Measurements from ENCODE around the gene WNT7A.

Gene WNT7A

DNA sequence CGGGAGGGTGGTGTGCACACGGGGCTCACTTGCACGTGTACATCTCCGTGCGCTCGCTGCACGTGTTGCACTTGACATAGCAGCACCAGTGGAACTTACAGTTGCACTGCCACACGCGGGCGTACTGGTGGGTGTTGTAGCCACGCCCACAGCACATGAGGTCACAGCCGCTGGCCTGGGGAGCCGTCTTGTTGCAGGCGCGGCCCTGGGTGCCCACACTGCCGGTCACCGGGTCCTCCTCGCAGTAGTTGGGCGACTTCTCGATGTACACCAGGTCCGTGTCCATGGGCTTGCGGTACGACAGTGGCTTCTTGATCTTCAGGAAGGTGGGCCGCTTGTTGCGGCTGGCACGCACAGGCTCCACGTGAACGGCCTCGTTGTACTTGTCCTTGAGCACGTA is 61.0 kb downstream of the WNT7A start:
- DNase-seq: no peak
- Histone ChIP-seq H3K4me3 (ENCODE audit: low read depth, low read length) (no peak overlapping the region), H3K9me3 (ENCODE audit: severe bottlenecking) (peaks cover 27% of the 10 kb centered on the region), H3K36me3 (no peaks in the 10 kb centered on the region), H3K27me3 (ENCODE audit: insufficient read depth, low read depth, severe bottlenecking) (peaks cover 58% of the 10 kb centered on the region), H3K27ac (no peak overlapping the region)
- TF ChIP-seq, protein P1, sequence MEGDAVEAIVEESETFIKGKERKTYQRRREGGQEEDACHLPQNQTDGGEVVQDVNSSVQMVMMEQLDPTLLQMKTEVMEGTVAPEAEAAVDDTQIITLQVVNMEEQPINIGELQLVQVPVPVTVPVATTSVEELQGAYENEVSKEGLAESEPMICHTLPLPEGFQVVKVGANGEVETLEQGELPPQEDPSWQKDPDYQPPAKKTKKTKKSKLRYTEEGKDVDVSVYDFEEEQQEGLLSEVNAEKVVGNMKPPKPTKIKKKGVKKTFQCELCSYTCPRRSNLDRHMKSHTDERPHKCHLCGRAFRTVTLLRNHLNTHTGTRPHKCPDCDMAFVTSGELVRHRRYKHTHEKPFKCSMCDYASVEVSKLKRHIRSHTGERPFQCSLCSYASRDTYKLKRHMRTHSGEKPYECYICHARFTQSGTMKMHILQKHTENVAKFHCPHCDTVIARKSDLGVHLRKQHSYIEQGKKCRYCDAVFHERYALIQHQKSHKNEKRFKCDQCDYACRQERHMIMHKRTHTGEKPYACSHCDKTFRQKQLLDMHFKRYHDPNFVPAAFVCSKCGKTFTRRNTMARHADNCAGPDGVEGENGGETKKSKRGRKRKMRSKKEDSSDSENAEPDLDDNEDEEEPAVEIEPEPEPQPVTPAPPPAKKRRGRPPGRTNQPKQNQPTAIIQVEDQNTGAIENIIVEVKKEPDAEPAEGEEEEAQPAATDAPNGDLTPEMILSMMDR (IDR thresholded peaks at IDR 0.05; ENCODE audit: low read depth, low read length): no peak

DNA sequence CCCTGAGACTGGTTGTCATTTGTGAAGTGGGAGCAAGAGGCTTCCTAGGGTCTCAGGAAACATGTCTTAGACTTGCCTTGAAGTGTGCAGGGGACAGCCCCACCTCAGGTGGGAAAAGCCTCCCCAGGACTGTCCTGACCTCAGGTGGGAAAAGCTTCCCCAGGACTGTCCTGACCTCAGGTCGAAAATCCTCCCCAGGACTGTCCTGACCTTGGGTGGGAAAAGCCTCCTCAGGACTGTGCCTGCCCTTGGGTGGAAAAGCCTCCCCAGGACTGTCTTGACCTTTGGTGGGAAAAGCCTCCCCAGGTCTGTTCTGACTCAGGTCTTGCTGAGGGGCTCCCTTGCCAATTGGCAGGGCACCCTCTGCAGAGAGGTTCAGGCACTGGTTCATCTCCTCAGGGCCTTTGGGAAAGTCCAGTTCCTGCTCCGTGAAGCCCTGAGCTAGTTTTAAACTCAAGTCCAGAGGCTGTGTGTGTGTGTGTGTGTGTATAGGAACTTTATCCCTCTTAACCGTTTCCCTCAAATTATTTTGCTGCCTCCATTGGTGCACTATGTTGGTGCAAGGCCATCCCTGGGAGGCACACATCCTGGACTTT is 64.7 kb downstream of the WNT7A start:
- H3K9me3 ChIP-seq (ENCODE audit: severe bottlenecking): peaks cover 31% of the 10 kb centered on the region
- peaks cover 40% of the 10 kb centered on the region for H3K27me3 ChIP-seq (ENCODE audit: insufficient read depth, low read depth, severe bottlenecking)
- no peak overlapping the region for H3K4me3 ChIP-seq (ENCODE audit: low read depth, low read length)
- no peak for DNase-seq
- H3K27ac ChIP-seq: no peak overlapping the region
- no peaks in the 10 kb centered on the region for H3K36me3 ChIP-seq
- TF ChIP-seq, protein P1 (IDR thresholded peaks at IDR 0.05; ENCODE audit: low read depth, low read length): no peak

DNA sequence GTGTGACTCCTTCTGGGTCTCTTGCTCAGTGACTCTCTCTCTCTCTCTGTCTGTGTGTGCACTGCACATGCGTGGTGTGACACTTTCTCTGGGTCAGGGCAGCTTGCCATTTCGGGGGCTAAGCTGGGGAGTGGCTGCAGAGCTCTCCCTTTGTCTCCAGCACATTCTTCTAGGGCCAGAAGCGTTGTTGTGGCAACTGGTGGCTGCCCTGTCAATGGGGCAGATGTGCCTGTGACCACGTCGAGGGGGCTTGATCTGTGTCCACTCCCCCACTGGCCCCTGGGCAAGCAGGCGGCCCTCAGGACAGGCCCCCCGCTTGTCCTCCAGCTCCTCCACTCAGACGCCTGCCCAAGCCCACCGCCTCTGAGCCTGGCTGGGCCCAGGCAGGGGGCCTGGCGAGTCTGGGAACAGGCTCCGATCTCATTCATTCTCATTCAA is 67.8 kb downstream of the WNT7A start:
- DNase-seq: no peak
- no peak overlapping the region for H3K4me3 ChIP-seq (ENCODE audit: low read depth, low read length)

DNA sequence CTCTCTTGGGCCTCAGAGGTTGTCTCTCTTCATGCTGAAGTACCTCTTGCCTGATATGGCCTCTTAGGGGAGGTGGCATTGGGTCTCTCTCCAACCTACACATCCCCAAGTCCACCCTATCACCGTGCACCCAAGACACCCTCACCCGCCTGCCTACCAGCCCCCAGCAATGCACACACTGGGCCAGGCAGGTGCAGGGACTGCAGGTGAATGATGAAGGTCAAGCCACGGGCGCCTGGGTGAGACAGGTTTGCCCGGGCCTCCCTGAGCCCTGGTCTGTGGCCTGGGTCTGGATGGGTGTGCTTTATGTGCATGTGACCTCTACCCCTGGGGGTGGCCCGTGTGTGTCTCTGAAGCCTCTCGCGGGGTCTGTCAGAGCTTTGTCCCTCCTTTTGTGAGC is 68.3 kb downstream of the WNT7A start:
- Histone ChIP-seq H3K9me3 (ENCODE audit: severe bottlenecking) (peaks cover 30% of the 10 kb centered on the region), H3K36me3 (no peaks in the 10 kb centered on the region), H3K27ac (no peak overlapping the region), H3K4me3 (ENCODE audit: low read depth, low read length) (no peak overlapping the region), H3K27me3 (ENCODE audit: insufficient read depth, low read depth, severe bottlenecking) (peaks cover 43% of the 10 kb centered on the region)
- no peak for DNase-seq
- TF ChIP-seq, protein P1 (IDR thresholded peaks at IDR 0.05; ENCODE audit: low read depth, low read length): no peak

More for the DNA sequence above, 67.8 kb downstream of the WNT7A start:
- H3K27ac ChIP-seq: no peak overlapping the region
- H3K27me3 ChIP-seq (ENCODE audit: insufficient read depth, low read depth, severe bottlenecking): peaks cover 39% of the 10 kb centered on the region
- H3K9me3 ChIP-seq (ENCODE audit: severe bottlenecking): peaks cover 28% of the 10 kb centered on the region
- TF ChIP-seq, protein P1 (IDR thresholded peaks at IDR 0.05; ENCODE audit: low read depth, low read length): no peak
- no peaks in the 10 kb centered on the region for H3K36me3 ChIP-seq

DNA sequence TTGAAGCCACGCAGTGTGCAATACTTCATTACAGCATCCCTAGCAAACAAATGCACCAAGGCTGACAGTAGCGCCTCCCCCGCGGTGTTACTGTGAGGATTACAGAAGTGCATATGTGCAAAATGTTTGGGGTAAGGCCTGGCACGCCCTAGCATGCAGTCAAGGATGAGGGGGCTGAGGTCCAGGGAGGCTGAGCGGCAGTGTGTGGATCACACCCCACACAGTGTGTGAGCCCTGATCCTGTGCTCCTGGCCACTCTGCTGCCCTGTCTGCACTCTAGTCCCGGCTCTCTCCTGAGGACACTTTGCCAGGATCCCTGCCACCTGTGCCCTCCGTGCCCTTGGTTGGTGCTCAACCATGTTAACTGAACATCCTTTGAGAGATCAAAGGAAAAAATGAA is 71.3 kb downstream of the WNT7A start:
- no peak overlapping the region for H3K4me3 ChIP-seq (ENCODE audit: low read depth, low read length)
- no peaks in the 10 kb centered on the region for H3K36me3 ChIP-seq
- TF ChIP-seq, protein P1 (IDR thresholded peaks at IDR 0.05; ENCODE audit: low read depth, low read length): no peak
- H3K27ac ChIP-seq: no peak overlapping the region
- no peak for DNase-seq
- peaks cover 67% of the 10 kb centered on the region for H3K27me3 ChIP-seq (ENCODE audit: insufficient read depth, low read depth, severe bottlenecking)
- H3K9me3 ChIP-seq (ENCODE audit: severe bottlenecking): peaks cover 10% of the 10 kb centered on the region
